Thyroid gland (tissue), 4 donors: ENCODE measurements around the gene MRPS14. TPM values are rescaled to one million over a fixed set of nuclear protein-coding genes. Genes with fewer than 3 reads are reported as not detected.
A peak's percentile ranks its signal among the peaks of the same experiment; 100 is the strongest.

Source experiments
- DNase-seq, 2 donors: peaks; one replicate each; pipeline ENCODE4 v3.0.0-alpha.2; 2019
- H3K27ac ChIP-seq, 3 donors: fragments of 200-600 bp; sonication (generic); 1 replicate in 2 of 3; 2 replicates in 1 of 3; pipeline ENCODE4 v1.5.1; 2016 to 2019; ENCODE audit warnings: mild to moderate bottlenecking in 1 of 3, moderate library complexity in 1 of 3
- H3K27me3 ChIP-seq: fragments of 200-600 bp; sonication (generic); one replicate; pipeline ENCODE4 v1.5.1; 2019
- H3K36me3 ChIP-seq, 2 donors: fragments of 200-600 bp; sonication (generic); one replicate each; pipeline ENCODE4 v1.5.1; 2016 to 2019
- H3K4me1 ChIP-seq, 2 donors: fragments of 200-600 bp; sonication (generic); one replicate each; pipeline ENCODE4 v1.5.1; 2017 to 2019
- H3K4me3 ChIP-seq, 3 donors: fragments of 200-600 bp; sonication (generic); replicated peaks in 1 of 3; 1 replicate in 2 of 3; 2 replicates in 1 of 3; pipeline ENCODE4 v1.5.1; 2016; ENCODE audit warnings: mild to moderate bottlenecking in 1 of 3
- H3K9me3 ChIP-seq: fragments of 200-600 bp; sonication (generic); one replicate; pipeline ENCODE4 v1.5.1; 2017
- CTCF ChIP-seq, 6 experiments: fragments of 200-600 bp in 3 of 6; fragments of 450-650 bp in 3 of 6; sonication (generic) in 3 of 6; IDR thresholded peaks; one replicate each; pipeline ENCODE4 v1.5.1; 2016 to 2019; ENCODE audit warnings: antibody characterized with exemption in 6 of 6, mild to moderate bottlenecking in 2 of 6, inconsistent platforms in 1 of 6, moderate library complexity in 1 of 6
- POLR2A ChIP-seq, 2 donors: fragments of 450-650 bp; IDR thresholded peaks; one replicate each; pipeline ENCODE4 v1.6.1; 2017; ENCODE audit warnings: antibody characterized with exemption in 2 of 2, mild to moderate bottlenecking in 2 of 2, moderate library complexity in 1 of 2
- WGBS, 2 donors: methylation state at CpG; one replicate each; pipeline ENCODE4 v1.1.5; 2017; 5-methylcytosine and 5-hydroxymethylcytosine counted together
- intact Hi-C: fragments of 100-400 bp; cut with DNase I; formaldehyde crosslinking; loops from one replicate; pipeline ENCODE4 v1.15.1; 2023
- total RNA-seq, 4 donors: library from RNA; depleted of rRNA; stranded (reverse); fragments of >200 nt; gene quantifications; one replicate each; pipeline ENCODE4 v1.2.3, GENCODE V29; 2016

MRPS14 gene
- total RNA-seq, 4 donors from 2014 or later = 30.6 to 43.8 (median 38.4) TPM

GRCh38 chr1:175005085-175005783 lies 18.0 kb downstream of the MRPS14 start:
- H3K9me3 ChIP-seq = no peaks in the 10 kb centered on the region
- H3K27me3 ChIP-seq = no peaks in the 10 kb centered on the region
- H3K4me3 ChIP-seq = no peak overlapping the region
- WGBS, 2 donors = 93 to 94% methylated on average over 8 of the region's 8 CpGs
- peaks cover 12 to 16% of the 10 kb centered on the region in 2 donors for H3K36me3 ChIP-seq
- no peak overlapping the region for H3K27ac ChIP-seq
- TF ChIP-seq CTCF (IDR thresholded peaks at IDR 0.05) (no peak), POLR2A (IDR thresholded peaks at IDR 0.05) (no peak)
- DNase-seq = no peak
- peaks cover 14 to 25% of the 10 kb centered on the region in 2 donors for H3K4me1 ChIP-seq
- intact Hi-C loops = no loop called here

GRCh38 chr1:175003521-175003920 lies 19.7 kb downstream of the MRPS14 start:
- H3K27ac ChIP-seq = no peak overlapping the region
- WGBS, 2 donors = 82 to 84% methylated on average over 2 of the region's 2 CpGs
- no peak overlapping the region for H3K4me3 ChIP-seq
- peaks cover 0 to 7% of the 10 kb centered on the region in 2 donors for H3K36me3 ChIP-seq
- no peak for DNase-seq
- intact Hi-C loops = no loop called here
- no peak for TF ChIP-seq POLR2A (IDR thresholded peaks at IDR 0.05)
- no peak for TF ChIP-seq CTCF (IDR thresholded peaks at IDR 0.05)
- no peaks in the 10 kb centered on the region for H3K27me3 ChIP-seq
- no peaks in the 10 kb centered on the region for H3K9me3 ChIP-seq
- H3K4me1 ChIP-seq = peaks cover 18 to 28% of the 10 kb centered on the region in 2 donors

GRCh38 chr1:175002910-175003517 lies 20.2 kb downstream of the MRPS14 start:
- TF ChIP-seq POLR2A (IDR thresholded peaks at IDR 0.05) = no peak
- no peak for TF ChIP-seq CTCF (IDR thresholded peaks at IDR 0.05)
- H3K36me3 ChIP-seq = peaks cover 0 to 6% of the 10 kb centered on the region in 2 donors
- WGBS, 2 donors = 89 to 93% methylated on average over 17 of the region's 17 CpGs
- intact Hi-C loops = no loop called here
- no peaks in the 10 kb centered on the region for H3K9me3 ChIP-seq
- H3K27me3 ChIP-seq = no peaks in the 10 kb centered on the region
- DNase-seq = no peak
- no peak overlapping the region for H3K27ac ChIP-seq
- H3K4me1 ChIP-seq = peaks cover 18 to 29% of the 10 kb centered on the region in 2 donors
- no peak overlapping the region for H3K4me3 ChIP-seq

- Histone ChIP-seq H3K27me3 (no peaks in the 10 kb centered on the region), H3K4me3 (peak overlapping the region in 2 of 3 donors; percentile 78 to 93), H3K27ac (peak overlapping the region in 2 of 3 donors; percentile 97 to 99), H3K9me3 (no peaks in the 10 kb centered on the region), H3K36me3 (no peaks in the 10 kb centered on the region), H3K4me1 (peaks cover 18 to 29% of the 10 kb centered on the region in 2 donors)
- no peak for DNase-seq
- intact Hi-C loops = no loop called here
- 6 to 7% methylated on average over 5 of the region's 5 CpGs for WGBS, 2 donors
- TF ChIP-seq CTCF (IDR thresholded peaks at IDR 0.05) (no peak), POLR2A (IDR thresholded peaks at IDR 0.05) (no peak)
Observed at GRCh38 chr1:175000697-175001187, 22.5 kb downstream of the MRPS14 start.
